ENCODE data around the gene NKX2-1. TPM values are rescaled to one million over a fixed set of nuclear protein-coding genes. Genes with fewer than 3 reads are reported as not detected.
A peak's percentile ranks its signal among the peaks of the same experiment; 100 is the strongest.

NKX2-1 gene
- total RNA-seq, 1 experiment from 2014 or later, result not detected

DNA sequence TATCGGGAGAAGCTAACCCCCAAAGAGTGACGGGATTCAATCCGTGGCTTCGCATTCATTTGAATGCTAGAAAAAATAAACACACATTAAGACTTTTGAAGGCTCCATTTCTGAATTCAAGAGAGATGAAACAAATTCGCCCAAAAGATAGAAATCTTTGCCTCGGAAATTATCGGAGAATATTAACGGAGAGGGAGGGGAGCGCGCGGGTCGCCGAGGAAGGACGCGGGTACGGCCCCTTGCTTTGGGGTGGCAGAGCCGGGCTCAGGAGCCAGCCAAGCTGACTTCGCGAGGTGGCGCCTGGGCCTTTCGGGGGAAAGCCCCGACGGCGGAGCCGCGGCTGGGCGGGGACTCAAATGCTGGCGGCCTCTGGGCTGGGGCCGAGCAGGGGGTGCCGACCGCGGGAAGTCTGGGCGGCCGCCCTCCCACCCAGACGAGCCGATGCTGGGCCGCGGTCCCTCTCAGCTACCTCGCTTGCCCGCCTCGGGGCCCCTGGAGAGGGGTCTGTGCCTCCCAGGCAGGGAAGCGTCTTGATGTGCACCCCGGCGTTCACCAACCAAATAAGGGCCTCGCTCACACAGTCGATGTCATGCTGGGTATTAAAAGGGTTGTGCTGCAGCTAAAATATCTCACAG is 14.7 kb downstream of the NKX2-1 start:
- H3K9me3 ChIP-seq (ENCODE audit: control insufficient read depth, low read depth, low read length), result no peaks in the 10 kb centered on the region
- H3T11ph ChIP-seq (ENCODE audit: low read length), result no peak overlapping the region
- H3K79me1 ChIP-seq (ENCODE audit: insufficient read depth, low read depth, low read length, poor library complexity, severe bottlenecking), result no peaks in the 10 kb centered on the region
- TF ChIP-seq, protein P1, sequence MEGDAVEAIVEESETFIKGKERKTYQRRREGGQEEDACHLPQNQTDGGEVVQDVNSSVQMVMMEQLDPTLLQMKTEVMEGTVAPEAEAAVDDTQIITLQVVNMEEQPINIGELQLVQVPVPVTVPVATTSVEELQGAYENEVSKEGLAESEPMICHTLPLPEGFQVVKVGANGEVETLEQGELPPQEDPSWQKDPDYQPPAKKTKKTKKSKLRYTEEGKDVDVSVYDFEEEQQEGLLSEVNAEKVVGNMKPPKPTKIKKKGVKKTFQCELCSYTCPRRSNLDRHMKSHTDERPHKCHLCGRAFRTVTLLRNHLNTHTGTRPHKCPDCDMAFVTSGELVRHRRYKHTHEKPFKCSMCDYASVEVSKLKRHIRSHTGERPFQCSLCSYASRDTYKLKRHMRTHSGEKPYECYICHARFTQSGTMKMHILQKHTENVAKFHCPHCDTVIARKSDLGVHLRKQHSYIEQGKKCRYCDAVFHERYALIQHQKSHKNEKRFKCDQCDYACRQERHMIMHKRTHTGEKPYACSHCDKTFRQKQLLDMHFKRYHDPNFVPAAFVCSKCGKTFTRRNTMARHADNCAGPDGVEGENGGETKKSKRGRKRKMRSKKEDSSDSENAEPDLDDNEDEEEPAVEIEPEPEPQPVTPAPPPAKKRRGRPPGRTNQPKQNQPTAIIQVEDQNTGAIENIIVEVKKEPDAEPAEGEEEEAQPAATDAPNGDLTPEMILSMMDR (conservative IDR thresholded peaks at IDR 0.05), result no peak
- H4K20me1 ChIP-seq (ENCODE audit: control insufficient read depth, insufficient read depth, insufficient read length), result no peaks in the 10 kb centered on the region
- H4K91ac ChIP-seq (ENCODE audit: insufficient read length, low read depth, low read length), result no peak overlapping the region
- H4K5ac ChIP-seq (ENCODE audit: insufficient read length, low read depth, low read length), result no peak overlapping the region
- H3K79me2 ChIP-seq (ENCODE audit: insufficient read depth, low read length), result no peaks in the 10 kb centered on the region
- H3K4me1 Mint-ChIP-seq, result peaks cover 24 to 50% of the 10 kb centered on the region in 2 experiments
- no peak overlapping the region for H2AFZ ChIP-seq (ENCODE audit: low read length)
- no peak overlapping the region for H3K18ac ChIP-seq (ENCODE audit: insufficient read length, low read depth, low read length)
- no CpG with 5 or more reads among the region's 46 CpGs for WGBS (ENCODE audit: extremely low coverage, insufficient read length, low lambda C conversion rate)
- H4K8ac ChIP-seq (replicated peaks; ENCODE audit: insufficient read length, low read depth, low read length), result no peak overlapping the region
- peak; percentile 64 for DNase-seq
- peaks cover 3 to 10% of the 10 kb centered on the region in 2 experiments; a peak in 3 of 5 replicates for H3K9me3 Mint-ChIP-seq
- H2BK5ac ChIP-seq (ENCODE audit: insufficient read length, low read length), result no peak overlapping the region
- no peak overlapping the region for H3K23ac ChIP-seq (ENCODE audit: insufficient read length, low read depth, low read length)
- no peak overlapping the region; a peak in 1 of 7 replicates for H3K27ac Mint-ChIP-seq
- no peak overlapping the region for H2AK5ac ChIP-seq (ENCODE audit: insufficient read length, low read length)
- H2BK15ac ChIP-seq (ENCODE audit: low read depth, low read length), result no peak overlapping the region
- peak overlapping the region; percentile 44 for H3K4me2 ChIP-seq (ENCODE audit: insufficient read depth, insufficient read length, low read length)
- peaks cover 99% of the 10 kb centered on the region for H3K27me3 Mint-ChIP-seq (ENCODE audit: low read depth)
- H3K4me1 ChIP-seq (ENCODE audit: insufficient read depth, low read length), result no peaks in the 10 kb centered on the region
- H3K27ac ChIP-seq (ENCODE audit: insufficient read length, low read depth, low read length), result no peak overlapping the region
- no peak overlapping the region for H3K9ac ChIP-seq (ENCODE audit: extremely low read depth, insufficient read length, low read length)
- no peaks in the 10 kb centered on the region for H3K23me2 ChIP-seq (ENCODE audit: insufficient read length, low read depth, low read length, poor library complexity, severe bottlenecking)
- H3K4me3 Mint-ChIP-seq, result peak overlapping the region in 1 of 2 experiments; percentile 69; a peak in 4 of 5 replicates
- no peak overlapping the region for H3K4ac ChIP-seq (ENCODE audit: low read depth, low read length)
- H2BK20ac ChIP-seq (ENCODE audit: low read depth, low read length, poor library complexity, severe bottlenecking), result no peak overlapping the region
- H2BK12ac ChIP-seq (ENCODE audit: insufficient read length, low read depth, low read length), result no peak overlapping the region
- no peak overlapping the region for H3K56ac ChIP-seq (ENCODE audit: insufficient read length, low read depth, low read length)
- H3K14ac ChIP-seq (ENCODE audit: insufficient read depth, low read length), result no peak overlapping the region
- H3K27me3 ChIP-seq (ENCODE audit: insufficient read depth, low read length), result peaks cover 83% of the 10 kb centered on the region
- H2BK120ac ChIP-seq (ENCODE audit: low read depth, low read length, poor library complexity, severe bottlenecking), result no peak overlapping the region
- H3K36me3 Mint-ChIP-seq (ENCODE audit: insufficient read depth in 1 of 3, low read depth in 3 of 3), result no peaks in the 10 kb centered on the region; a peak in 1 of 7 replicates
